ENCODE results near the gene CLDND1.
"Not testable (repeated sequence)": the region's sequence is repeated elsewhere in the genome, so short reads cannot be mapped to it uniquely, and the experiment has no call there.

CLDND1 gene

GRCh38 chr3:98522544-98523281, at the start of gene CLDND1:
Gene CLDND1, minus strand, starts transcription at chr3:98522902. Its CDS starts 1,478 bp downstream, at chr3:98521424.
- DNase-seq (ENCODE audit: low read depth in 2 of 2) = peak; percentile 90 to 91

- DNase-seq (ENCODE audit: low read depth in 2 of 2) = no peak
Measured at GRCh38 chr3:98568402-98568801, 45.7 kb upstream of the CLDND1 start.

- DNase-seq (ENCODE audit: low read depth in 2 of 2) = no peak
Measured at GRCh38 chr3:98567666-98568270, 45.1 kb upstream of the CLDND1 start.

- no peak for DNase-seq (ENCODE audit: low read depth in 2 of 2)
Measured at GRCh38 chr3:98565843-98566242, 43.1 kb upstream of the CLDND1 start.

- DNase-seq (ENCODE audit: low read depth in 2 of 2) = no peak
Measured at GRCh38 chr3:98565237-98565643, 42.5 kb upstream of the CLDND1 start.

GRCh38 chr3:98564282-98565005, 41.7 kb upstream of the CLDND1 start:
- DNase-seq (ENCODE audit: low read depth in 2 of 2) = no peak

GRCh38 chr3:98563661-98564281, 41.1 kb upstream of the CLDND1 start:
- no peak for DNase-seq (ENCODE audit: low read depth in 2 of 2)

GRCh38 chr3:98561727-98562521, 39.2 kb upstream of the CLDND1 start:
- DNase-seq (ENCODE audit: low read depth in 2 of 2) = no peak

- no peak for DNase-seq (ENCODE audit: low read depth in 2 of 2)
Measured at GRCh38 chr3:98560911-98561310, 38.2 kb upstream of the CLDND1 start.

GRCh38 chr3:98559769-98560168, 37.1 kb upstream of the CLDND1 start:
- DNase-seq (ENCODE audit: low read depth in 2 of 2) = not testable (repeated sequence)

GRCh38 chr3:98558100-98558827, 35.6 kb upstream of the CLDND1 start:
- no peak for DNase-seq (ENCODE audit: low read depth in 2 of 2)

GRCh38 chr3:98557324-98558010, 34.8 kb upstream of the CLDND1 start:
- DNase-seq (ENCODE audit: low read depth in 2 of 2) = no peak

GRCh38 chr3:98556164-98557130, 33.7 kb upstream of the CLDND1 start:
- DNase-seq (ENCODE audit: low read depth in 2 of 2) = peak in 1 of 2 donors; percentile 71

GRCh38 chr3:98555025-98555379, 32.3 kb upstream of the CLDND1 start:
- DNase-seq (ENCODE audit: low read depth in 2 of 2) = no peak

- no peak for DNase-seq (ENCODE audit: low read depth in 2 of 2)
Measured at GRCh38 chr3:98554580-98554979, 31.9 kb upstream of the CLDND1 start.

GRCh38 chr3:98553753-98554152, 31.1 kb upstream of the CLDND1 start:
- DNase-seq (ENCODE audit: low read depth in 2 of 2) = no peak

- DNase-seq (ENCODE audit: low read depth in 2 of 2) = no peak
Measured at GRCh38 chr3:98553021-98553563, 30.4 kb upstream of the CLDND1 start.

- DNase-seq (ENCODE audit: low read depth in 2 of 2) = no peak
Measured at GRCh38 chr3:98552232-98553020, 29.7 kb upstream of the CLDND1 start.
